ENCODE measurements around the gene FGGY. TPM values are rescaled to one million over a fixed set of nuclear protein-coding genes. Genes with fewer than 3 reads are reported as not detected.
"Not testable (repeated sequence)": the region's sequence is repeated elsewhere in the genome, so short reads cannot be mapped to it uniquely, and the experiment has no call there.

Gene FGGY
- total RNA-seq, 1 experiment from 2014 or later, result 16.2 TPM

DNA sequence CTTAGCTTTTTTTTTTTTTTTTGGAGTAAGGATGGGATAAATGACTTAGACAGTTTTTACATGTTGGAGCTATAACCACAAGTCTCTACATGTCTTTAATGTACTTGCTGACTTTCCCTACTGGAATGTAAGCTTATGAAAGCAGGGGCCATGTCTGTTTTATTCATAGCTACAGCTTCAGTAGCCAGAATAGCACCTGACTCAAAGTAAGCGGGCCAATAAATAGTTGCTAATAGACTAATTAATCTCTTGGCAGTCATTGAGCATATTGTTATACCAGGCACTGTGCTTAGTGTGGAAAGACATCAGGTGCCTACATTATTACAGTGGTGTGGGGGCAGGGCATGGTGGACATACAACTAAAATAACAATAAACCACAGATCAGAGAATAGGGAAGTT, 433.4 kb downstream of the FGGY start:
- peak; percentile 78 for DNase-seq (ENCODE audit: low read depth)

DNA sequence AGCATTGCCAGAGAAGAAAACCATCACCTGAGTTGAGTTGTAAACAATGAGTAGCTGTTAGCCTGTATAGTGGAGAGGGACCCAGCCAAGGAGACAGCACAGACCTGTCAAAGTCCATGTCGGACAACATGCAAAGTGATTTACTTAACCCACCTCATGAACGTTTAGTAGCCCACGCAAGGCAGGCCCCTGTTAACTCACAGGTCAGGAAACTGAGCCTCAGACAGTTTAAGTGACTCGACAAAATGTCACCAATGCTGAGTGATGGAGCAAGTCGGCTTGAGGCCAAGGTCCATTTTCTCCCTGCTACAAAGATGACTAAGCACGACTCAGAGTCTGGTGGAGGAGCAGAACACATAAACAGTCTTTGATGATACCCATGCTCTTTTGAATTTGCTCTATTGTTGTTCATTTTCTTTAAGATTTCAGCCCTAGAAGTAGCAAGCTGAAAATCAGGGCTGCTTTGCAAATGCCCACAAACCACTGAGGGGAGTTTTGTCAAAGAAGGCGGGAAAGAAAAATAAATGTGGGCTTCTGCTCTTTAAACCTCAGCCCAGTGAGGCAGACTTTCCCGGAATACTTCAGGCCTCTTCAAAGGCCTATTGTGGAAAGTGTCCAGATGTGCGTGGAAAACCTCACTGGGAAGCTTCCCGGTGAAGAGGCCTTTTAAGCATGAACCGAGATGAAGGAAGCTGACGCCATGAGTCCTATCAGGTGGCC, 434.0 kb downstream of the FGGY start:
- peak; percentile 94 for DNase-seq (ENCODE audit: low read depth)

DNA sequence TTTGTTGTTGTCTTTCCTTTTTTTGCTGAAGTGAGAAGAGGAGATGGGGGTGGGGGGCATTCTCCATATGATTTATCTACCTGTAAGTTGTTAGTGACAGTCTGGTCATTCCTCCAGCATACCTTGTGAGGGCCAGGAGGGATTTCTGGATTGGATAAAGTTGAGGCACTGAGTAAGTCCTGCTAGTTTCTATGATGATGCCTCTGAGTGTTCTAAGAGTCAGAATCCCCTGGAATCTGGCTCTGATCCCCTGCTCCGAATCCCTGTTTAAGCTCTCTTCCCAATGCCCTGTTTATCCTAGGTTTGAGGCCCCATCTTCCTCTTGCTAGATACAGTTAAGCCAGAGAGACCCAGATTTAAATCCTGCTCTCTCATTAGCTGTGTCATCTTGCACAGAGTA, 434.7 kb downstream of the FGGY start:
- DNase-seq (ENCODE audit: low read depth), result no peak

DNA sequence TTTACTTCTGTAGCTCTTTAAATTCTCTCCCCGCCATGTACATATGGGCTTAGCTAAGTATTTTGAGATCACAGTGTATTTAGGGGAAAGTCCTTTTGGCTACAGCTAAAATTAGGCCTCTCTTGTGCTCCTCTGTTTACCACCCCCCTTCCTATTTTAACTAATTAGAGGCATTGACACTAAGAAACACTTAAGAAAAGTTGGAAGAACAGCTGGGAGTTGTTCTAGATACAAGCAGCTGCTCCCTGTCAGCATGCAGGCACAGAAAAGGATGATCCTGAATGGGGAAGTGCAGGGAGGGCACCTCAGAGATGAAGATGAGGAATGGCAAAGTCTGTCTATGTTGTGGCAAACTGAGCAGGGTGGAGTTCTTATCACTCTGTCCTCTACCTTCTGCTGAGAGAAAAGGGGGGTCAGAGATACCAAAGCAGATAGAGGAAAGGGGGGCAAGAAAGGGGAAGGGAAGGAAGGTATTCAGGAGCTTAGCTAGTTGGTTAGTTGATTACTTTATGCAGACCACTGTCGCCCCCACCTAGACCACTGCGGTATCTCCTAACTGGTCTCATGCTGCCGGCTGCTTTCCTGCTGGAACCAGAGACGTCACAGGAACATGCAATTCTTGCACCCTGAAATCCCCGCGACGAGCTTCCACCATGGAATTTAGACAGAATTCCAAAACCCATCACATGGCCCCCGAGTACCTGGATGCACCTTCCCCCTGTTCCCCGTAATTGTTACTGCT, 435.5 kb downstream of the FGGY start:
- DNase-seq (ENCODE audit: low read depth), result peak; percentile 66

DNA sequence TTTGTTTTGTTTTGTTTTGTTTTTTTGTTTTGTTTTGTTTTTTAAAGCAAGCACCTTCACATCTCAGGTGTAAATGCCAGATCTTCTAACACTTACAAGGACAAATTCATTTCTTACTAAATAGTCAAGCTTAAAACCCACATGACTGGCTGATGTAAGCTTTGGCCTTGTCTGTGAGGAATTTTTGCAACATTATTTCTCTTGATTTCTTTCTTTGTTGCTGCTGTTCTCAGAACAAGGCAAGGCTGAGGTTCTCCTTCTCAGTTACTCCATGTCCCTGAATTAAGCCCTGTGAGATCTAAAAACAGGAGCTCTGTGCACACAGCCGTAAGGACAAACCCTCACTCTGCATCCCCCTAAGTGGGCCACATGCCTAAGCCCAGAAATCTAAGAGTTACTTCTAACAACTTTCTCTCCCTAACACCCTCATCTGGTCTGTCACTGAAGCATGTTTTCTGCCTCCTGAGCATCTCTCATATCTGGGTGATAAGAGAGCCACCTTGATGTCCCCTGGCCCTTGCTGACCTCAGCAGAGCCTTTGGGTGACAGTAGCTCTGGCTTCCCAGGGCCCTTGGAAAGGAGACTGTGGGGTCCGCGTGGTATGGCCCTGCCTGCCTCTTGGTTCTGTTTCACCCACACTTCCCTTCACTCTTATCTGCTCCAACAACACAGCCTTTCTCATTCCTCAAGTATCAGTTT, 436.7 kb downstream of the FGGY start:
- DNase-seq (ENCODE audit: low read depth), result no peak

DNA sequence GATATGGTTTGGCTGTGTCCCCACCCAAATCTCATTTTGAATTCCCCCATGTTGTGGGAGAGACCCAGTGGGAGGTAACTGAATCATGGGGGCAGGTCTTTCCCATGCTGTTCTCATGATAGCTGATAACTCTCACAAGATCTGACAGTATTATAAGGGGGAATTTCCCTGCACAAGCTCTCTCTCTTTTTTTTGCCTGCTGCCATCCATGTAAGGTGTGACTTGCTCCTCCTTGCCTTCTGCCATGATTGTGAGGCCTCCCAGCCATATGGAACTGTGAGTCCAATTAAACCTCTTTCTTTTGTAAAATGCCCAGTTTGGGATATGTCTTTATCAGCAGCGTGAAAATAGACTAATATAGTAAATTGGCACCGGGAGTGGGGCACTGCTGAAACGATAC, 439.0 kb downstream of the FGGY start:
- DNase-seq (ENCODE audit: low read depth), result not testable (repeated sequence)

DNA sequence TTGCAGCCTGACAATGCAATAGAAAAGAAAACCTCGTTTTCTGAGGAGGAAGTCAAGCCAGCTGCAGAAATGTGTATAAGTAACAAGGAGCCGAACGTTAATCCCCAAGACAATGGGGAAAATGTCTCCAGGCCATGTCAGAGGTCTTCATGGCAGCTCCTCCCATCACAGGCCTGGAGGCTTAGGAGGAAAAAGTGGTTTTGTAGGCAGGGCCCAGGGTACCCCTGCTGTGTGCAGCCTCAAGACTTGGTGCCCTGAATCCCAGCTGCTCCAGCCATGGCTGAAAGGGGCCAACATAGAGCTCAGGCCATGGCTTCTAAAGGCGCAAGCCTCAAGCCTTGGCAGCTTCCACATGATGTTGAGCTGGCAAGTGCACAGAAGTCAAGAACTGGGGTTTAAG, 439.9 kb downstream of the FGGY start:
- DNase-seq (ENCODE audit: low read depth), result no peak

DNA sequence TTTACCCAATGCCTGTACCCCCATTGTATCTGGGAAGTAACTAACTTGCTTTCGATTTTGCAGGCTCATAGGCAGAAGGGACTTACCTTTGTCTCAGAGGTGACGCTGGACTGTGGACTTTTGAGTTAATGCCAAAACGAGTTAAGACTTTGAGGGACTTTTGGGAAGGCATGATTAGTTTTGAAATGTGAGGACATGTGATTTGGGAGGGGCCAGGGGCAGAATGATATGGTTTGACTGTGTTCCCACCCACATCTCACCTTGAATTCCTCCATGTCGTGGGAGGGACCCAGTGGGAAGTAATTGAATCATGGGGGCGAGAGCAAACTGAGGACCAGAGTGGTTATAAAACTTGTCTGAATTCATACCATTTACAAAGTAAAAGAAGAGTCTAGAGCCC, 440.7 kb downstream of the FGGY start:
- DNase-seq (ENCODE audit: low read depth), result no peak

DNA sequence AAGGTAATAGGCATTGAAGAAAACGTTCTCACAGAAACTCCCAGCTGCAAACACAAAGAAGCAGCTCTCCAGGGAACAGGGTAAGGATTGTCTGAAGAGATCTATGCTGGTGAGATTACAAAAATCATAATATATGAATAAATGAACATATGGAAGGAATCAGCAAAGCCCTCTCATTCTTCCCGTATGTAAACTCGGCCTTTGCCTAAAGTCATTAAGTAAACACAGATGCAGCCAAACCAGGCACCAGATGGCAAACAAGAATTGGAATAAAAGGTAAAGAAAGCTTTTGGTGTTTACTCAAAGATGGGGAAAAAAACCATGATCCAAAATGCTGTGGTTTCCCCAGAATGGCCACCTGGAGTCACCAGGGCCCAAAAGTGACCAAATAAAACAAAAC, 441.3 kb downstream of the FGGY start:
- peak; percentile 20 for DNase-seq (ENCODE audit: low read depth)

DNA sequence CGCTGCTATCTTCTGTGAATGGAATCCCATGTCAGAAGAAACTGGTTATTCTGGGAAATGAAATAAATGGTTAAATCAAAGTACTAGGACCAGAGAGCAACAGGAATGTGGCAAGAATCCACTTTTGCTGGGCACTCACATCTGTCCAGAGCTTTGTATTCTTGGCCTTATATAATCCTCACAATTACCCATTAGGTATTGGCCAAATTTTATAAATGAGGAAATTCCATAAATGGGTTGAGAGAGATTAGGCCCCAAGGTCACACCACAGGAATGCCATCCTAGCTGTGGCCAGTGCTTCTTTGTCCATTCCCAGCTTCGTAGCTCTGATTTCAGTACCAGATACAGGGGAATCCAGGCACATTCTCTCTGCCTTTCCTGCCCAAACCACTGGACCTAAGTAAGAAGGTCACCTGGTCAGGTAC, 441.7 kb downstream of the FGGY start:
- DNase-seq (ENCODE audit: low read depth), result peak; percentile 72

DNA sequence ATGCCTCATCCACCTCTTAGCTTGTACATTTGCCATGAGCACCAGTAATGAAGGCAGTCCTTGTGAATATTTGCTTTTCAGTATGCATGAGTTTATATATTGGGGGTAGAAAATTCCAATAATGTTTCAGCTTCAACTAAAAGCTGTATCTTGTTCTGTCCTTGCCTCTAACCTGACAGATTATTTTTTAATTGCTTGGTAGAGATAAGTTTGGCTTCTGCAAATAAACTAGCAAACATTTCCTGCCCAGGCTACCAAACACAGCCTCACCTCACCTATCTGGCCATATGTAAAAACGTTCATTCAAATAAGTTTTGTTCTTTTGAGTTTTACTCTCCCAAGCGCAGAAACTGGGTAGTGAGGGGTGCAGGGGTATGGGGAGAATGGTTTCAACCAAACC, 442.2 kb downstream of the FGGY start:
- DNase-seq (ENCODE audit: low read depth), result no peak

DNA sequence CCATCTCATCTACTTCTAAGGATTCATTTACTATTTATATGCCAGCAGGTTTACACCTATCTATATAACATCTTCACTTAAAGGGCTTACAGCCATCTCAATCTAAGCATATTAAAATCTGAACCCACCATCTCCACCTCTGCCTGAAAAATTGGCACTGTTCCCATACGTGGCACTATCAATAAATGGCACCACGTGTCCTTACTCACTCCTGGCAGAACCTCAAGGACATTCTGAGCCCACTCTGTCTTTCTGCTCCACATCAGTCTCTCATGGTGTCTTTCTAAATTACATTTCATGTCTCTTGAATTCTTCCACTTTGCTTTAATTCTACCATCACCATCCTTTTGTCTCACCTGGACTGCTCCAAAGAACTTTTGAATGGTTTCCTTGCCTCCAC, 445.6 kb downstream of the FGGY start:
- DNase-seq (ENCODE audit: low read depth), result no peak

DNA sequence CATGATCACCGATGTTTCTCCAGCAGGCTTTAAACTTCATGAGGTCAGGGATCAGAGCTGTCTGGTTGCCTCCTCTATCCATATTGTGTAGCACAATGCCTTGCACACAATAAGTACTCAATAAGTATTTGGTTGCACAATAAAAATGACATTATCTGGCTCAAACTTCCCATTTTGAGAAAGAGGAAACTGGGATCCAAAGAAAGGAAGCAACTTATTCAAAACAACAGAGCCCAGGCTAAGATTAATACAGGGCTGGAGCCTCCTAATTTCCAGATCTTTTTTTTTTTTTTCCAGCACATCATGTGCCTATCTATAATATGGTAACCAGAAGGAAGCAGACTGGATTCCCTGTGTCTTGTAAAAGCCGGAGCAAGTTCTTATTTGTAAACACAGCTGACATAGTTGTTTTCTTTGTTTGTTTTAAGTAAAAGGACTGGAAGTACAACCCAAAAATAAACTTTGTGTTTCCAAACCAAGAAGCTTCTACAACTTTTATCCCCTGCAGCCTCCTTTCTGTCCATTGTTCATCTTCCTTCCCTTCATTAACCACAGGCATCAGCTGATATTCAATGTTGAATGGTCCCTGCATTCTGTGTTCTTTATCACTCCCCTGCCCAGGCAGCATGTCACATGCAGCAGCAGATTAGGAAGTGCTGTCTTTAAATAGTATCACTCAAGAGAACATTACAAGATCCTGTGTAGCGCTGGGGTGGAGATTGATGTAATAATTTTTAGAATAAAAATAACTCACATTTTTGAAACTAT, 446.6 kb downstream of the FGGY start:
- DNase-seq (ENCODE audit: low read depth), result peak; percentile 29

DNA sequence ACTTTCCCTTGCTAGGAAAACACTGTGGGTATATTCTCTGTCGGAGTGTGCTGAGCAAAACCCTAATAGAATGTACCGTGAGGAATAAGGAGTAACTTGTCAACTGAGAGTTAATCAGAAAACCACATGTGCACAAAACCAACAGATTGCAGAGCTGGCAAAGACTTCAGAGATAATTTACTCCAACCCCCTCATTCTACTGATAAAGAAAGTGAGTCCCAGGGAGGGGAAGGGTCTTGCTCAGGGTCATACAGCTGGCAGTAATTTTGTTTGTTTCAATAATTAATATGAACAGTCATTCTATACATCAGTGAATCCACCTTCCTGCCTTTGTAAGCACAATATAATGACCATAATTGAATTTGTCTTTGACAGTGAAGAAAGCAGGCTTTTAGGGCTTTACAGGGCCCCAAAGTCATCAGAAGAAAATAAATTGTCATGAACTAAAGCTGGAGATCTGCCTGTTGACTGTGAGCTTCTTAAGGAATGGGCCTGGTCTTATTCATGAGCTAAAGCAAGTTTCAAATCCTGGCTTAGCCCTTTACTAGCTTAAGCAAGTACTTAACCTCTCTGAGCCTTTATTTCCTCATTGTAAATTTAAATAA, 450.6 kb downstream of the FGGY start:
- DNase-seq (ENCODE audit: low read depth), result no peak

DNA sequence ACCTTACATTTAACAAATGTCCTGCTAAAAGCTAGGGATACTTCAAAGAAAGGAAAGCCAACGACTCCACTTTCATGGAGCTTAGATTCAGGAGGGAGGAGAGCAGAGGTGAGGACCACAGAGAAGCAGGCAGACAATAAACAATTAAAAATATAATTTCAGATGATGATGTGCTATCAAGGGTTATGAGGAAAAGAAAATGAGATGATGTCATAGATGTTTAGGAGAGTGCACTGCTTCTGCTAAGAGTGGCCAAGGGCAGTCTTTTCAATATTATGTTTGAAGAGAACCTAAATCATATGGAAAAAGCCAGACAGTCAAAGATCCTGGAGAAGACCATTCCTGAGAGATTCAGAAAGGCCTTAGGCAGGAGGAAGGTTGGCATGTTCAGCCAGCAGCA, 451.2 kb downstream of the FGGY start:
- DNase-seq (ENCODE audit: low read depth), result no peak

DNA sequence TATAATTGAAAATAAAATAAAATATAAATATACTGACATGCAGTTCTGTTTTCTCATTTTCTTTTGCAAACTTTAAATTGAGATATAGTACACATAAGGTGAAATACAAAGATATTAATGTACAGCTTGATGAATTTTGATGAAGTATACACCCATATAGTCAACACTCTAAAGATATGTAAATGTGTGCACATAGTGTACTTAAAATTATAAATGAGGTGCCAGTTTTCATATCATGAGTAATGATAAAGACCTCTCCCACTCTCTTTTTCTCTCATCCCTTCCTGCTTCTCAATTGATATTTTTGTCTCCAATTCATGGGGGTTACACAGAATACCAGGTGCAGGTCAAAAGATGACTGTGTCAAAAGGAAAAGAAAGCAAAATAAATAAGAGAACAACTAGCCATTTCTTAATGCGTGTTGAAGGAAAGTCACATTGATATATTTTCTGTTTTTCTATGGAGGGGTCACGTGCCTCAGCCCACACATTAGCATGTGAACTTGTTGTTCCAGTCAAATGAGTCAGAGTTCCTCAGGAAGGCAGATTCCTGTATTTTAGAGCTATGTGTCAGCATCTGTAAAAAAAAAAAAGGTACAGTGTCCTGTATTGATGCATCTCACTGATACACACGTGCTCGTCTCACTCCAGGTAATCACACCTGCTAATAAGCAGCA, 453.6 kb downstream of the FGGY start:
- peak; percentile 93 for DNase-seq (ENCODE audit: low read depth)

DNA sequence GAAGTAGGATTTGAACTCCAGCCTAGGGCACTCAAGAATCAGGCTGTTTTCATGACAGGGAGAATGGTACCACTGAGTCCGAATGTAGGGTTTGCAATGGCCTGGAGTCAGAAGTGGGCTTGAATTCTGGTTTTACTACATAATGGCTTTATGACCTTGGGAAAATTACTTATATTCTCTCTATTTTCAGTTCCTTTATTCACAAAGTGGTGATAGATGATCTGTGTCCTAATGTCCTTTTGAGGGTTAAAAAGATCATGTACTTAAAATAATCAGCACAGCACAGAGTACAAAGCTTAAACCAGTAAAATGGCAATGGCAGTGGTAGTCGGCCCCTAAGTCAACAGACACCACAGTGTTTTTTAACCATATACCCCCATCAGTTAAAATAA, 454.1 kb downstream of the FGGY start:
- no peak for DNase-seq (ENCODE audit: low read depth)

DNA sequence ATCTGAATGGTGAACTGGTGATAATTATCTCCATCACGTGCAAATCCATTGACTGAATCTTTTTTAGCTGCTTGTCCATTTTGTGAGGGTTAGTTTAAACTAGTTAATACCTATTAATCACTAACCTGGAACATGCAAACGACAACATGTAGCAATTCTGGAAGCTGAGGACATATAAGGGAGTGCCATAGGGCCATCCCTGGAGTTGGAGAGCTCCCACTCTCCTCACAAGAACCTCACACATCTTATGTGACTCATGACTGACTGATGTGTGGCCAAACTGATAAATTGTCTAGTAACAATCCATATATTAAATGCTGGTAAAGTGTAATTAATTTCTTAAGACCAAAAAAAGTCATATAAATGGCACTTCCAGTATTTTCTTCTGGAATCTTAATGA, 454.9 kb downstream of the FGGY start:
- DNase-seq (ENCODE audit: low read depth), result peak; percentile 32

DNA sequence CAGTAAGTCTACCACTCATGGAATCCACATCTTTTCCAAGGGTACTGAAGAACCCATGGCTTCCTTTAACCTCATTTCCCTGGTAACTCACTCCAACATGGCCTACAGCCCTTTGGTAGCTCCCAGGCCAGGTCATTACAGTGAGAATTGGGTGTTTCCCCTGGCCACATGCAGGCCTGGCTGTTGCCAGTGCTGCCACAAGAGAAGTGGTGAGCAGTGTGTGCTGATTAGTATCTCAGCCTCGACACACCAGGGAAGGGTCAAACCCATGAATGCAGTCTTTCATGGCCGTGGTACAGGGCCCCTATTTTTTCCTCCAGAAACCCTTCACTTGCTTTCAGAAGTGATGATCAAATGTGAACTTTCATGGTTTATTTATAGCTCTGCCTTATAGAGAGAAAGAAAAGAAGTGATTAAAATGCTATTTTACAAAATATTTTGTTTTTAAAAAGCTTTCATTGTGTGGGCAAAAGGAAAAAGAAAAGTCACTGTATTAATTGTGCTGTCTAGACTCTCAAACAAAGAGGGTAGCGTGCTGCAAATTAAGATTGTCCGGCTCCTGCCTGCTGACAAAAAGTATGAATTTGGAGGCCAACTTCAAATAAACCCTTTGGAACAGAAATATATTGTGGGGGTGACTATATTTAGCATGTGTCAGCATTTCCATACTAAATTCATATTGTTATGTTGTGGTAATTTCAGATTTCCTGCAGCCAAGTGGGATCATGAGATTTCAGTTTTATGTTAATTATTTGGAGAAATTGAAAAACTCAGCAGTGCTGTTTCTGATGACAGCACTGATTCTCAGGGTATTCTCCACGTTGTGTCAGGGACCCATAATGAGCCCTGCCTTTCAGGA, 455.9 kb downstream of the FGGY start:
- no peak for DNase-seq (ENCODE audit: low read depth)
